Measurements from ENCODE around the gene SLC16A8. TPM values are rescaled to one million over a fixed set of nuclear protein-coding genes. Genes with fewer than 3 reads are reported as not detected.

Gene SLC16A8
- total RNA-seq, 1 donor from 2014 or later, result not detected

DNA sequence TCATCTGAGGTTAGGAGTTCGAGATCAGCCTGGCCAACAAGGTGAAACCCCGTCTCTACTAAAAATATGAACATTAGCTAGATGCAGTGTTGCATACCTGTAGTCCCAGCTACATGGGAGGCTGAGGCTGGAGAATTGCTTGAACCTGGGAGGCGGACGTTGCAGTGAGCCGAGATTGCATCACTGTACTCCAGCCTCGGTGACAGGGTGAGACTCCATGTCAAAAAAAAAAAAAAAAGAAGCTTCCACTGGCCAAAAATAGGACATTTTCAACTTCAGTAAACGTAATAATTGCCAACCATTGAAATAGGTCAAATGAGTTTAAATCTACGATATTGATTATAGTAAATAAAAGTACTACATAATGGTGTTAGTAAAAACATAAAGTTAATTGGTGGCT is 19.7 kb upstream of the SLC16A8 start:
- Mint-ChIP-seq H3K9me3 (ENCODE audit: unreplicated experiment) (no peaks in the 10 kb centered on the region), H3K4me1 (ENCODE audit: low read depth, unreplicated experiment) (peaks cover 10% of the 10 kb centered on the region)

DNA sequence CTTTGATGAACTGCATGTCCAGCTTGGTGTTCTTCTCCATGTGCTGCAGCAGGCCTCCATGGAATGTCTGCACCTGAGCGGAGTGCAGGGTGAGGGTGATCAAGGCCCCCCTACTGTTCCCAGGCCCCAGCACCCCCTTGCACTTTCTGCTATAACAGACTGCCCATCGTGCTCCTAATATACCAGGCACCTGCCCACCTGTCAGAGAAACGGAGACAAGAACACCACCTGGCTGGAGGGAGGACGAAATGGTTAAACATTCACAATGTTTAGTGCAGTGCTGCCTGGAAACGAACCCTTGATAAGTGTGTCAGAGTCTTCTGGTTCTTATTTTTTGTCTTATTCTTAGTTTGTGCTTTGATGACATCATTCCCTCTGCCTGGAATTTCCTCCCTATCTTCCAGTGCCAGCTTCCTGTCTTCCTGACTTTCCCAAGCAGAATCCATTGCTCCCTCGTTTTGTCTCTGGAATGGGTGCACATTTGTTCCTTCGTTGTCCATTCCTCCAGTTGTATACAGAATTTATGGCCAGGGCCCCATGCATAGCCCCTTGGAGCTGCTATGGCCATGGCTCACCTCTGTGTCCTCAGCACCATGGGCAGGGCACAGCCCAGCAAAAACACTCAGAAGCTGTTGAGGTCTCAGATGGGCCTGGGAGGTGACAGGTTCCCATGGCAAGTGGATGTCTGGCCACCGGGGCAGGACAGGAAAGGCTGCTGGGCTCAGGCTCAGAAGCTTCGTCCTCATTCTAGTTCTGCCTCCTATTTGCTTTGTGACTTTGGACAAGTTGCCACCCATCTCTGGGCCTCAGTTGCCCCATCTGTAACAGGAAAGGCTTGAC is 14.6 kb upstream of the SLC16A8 start:
- Mint-ChIP-seq H3K27me3 (ENCODE audit: unreplicated experiment) (peaks cover 16% of the 10 kb centered on the region), H3K4me3 (ENCODE audit: unreplicated experiment) (peak overlapping the region; percentile 71), H3K4me1 (ENCODE audit: low read depth, unreplicated experiment) (peaks cover 19% of the 10 kb centered on the region), H3K36me3 (ENCODE audit: unreplicated experiment) (peaks cover 5% of the 10 kb centered on the region), H3K9me3 (ENCODE audit: unreplicated experiment) (peaks cover 3% of the 10 kb centered on the region), H3K27ac (ENCODE audit: unreplicated experiment) (peak overlapping the region; percentile 79)
- TF ChIP-seq, protein P1, sequence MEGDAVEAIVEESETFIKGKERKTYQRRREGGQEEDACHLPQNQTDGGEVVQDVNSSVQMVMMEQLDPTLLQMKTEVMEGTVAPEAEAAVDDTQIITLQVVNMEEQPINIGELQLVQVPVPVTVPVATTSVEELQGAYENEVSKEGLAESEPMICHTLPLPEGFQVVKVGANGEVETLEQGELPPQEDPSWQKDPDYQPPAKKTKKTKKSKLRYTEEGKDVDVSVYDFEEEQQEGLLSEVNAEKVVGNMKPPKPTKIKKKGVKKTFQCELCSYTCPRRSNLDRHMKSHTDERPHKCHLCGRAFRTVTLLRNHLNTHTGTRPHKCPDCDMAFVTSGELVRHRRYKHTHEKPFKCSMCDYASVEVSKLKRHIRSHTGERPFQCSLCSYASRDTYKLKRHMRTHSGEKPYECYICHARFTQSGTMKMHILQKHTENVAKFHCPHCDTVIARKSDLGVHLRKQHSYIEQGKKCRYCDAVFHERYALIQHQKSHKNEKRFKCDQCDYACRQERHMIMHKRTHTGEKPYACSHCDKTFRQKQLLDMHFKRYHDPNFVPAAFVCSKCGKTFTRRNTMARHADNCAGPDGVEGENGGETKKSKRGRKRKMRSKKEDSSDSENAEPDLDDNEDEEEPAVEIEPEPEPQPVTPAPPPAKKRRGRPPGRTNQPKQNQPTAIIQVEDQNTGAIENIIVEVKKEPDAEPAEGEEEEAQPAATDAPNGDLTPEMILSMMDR (IDR thresholded peaks at IDR 0.05; ENCODE audit: partially characterized antibody, unreplicated experiment), result no peak
- no peak for DNase-seq

More for the DNA sequence above, 19.7 kb upstream of the SLC16A8 start:
- Mint-ChIP-seq H3K27ac (ENCODE audit: unreplicated experiment) (no peak overlapping the region), H3K4me3 (ENCODE audit: unreplicated experiment) (no peak overlapping the region), H3K36me3 (ENCODE audit: unreplicated experiment) (no peaks in the 10 kb centered on the region), H3K27me3 (ENCODE audit: unreplicated experiment) (peaks cover 9% of the 10 kb centered on the region)
- TF ChIP-seq, protein P1 (IDR thresholded peaks at IDR 0.05; ENCODE audit: partially characterized antibody, unreplicated experiment), result no peak
- no peak for DNase-seq

DNA sequence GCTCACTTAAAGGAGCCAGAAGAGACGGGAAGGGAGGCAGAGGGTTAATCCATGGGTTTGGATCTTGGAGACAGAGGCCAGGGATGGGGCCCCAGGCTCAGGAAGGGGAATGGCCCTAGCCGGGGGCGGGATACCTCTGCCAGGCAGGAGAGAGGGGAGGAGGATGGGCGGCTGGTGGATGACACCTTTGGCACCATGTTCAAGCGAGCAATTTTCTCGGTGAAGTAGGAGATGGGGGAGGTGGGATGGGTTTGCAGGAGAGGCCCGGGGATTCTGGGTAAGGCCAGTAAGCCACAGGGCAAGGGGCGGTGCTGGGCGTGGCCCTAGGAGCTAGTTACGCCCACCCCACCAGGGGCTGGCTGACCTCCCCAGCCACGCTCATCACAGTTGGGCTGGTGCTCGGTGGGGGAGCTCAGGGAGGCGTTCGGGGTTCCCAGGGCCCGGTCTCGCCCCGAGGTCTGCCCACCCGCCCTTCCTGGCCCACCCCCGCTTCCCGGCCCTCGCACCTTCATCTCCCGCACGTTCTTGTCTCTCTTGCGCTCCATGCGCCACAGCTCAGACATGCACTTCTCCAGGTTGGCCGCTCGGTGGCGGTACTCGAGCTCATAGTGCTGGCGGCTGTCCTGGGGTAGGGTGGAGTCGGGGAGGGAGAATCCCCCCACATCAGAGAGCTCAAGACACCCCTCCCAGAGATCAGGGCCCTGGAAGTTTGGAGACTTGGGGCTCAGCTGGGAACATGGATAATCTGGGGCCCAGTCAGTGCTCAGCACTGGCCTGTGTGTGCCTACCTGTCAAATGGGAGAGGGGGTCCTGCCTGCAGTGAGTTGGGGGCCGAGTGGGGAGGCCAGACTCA is 13.8 kb upstream of the SLC16A8 start:
- Mint-ChIP-seq H3K36me3 (ENCODE audit: unreplicated experiment) (peaks cover 5% of the 10 kb centered on the region), H3K27me3 (ENCODE audit: unreplicated experiment) (peaks cover 20% of the 10 kb centered on the region), H3K4me3 (ENCODE audit: unreplicated experiment) (peak overlapping the region; percentile 94), H3K4me1 (ENCODE audit: low read depth, unreplicated experiment) (peaks cover 23% of the 10 kb centered on the region), H3K27ac (ENCODE audit: unreplicated experiment) (peak overlapping the region; percentile 97), H3K9me3 (ENCODE audit: unreplicated experiment) (peaks cover 8% of the 10 kb centered on the region)
- TF ChIP-seq, protein P1 (IDR thresholded peaks at IDR 0.05; ENCODE audit: partially characterized antibody, unreplicated experiment), result peak; percentile 90
- DNase-seq, result peak; percentile 87

DNA sequence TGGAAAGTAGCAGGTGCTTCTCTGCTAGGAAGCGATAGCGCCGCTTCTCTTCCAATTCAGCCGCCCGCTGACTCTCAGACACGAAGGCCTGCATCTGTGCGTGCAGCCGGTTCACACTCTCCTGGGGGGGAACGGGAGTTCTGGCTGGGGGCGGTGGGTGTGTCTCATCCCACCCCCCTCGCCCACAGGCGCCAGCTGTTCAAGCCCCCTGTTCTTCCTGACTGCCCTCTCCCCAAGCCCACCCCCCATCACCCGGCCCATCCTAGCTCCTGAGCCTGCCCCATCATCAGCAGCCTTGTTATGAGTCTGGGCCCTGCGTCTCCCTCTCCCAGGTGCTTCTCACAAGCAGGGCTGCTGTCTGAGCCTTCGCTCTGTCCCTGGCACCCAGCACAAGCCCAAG is 13.1 kb upstream of the SLC16A8 start:
- H3K4me1 Mint-ChIP-seq (ENCODE audit: low read depth, unreplicated experiment), result peaks cover 26% of the 10 kb centered on the region
- H3K27me3 Mint-ChIP-seq (ENCODE audit: unreplicated experiment), result peaks cover 22% of the 10 kb centered on the region
- peaks cover 8% of the 10 kb centered on the region for H3K9me3 Mint-ChIP-seq (ENCODE audit: unreplicated experiment)
- H3K27ac Mint-ChIP-seq (ENCODE audit: unreplicated experiment), result peak overlapping the region; percentile 97
- TF ChIP-seq, protein P1 (IDR thresholded peaks at IDR 0.05; ENCODE audit: partially characterized antibody, unreplicated experiment), result no peak
- H3K4me3 Mint-ChIP-seq (ENCODE audit: unreplicated experiment), result peak overlapping the region; percentile 94
- peaks cover 5% of the 10 kb centered on the region for H3K36me3 Mint-ChIP-seq (ENCODE audit: unreplicated experiment)
- peak; percentile 62 for DNase-seq

All from glutamatergic neuron (in vitro differentiated cells).